Stomach (tissue), 4 donors: ENCODE measurements around the gene CLDN20.

ENCODE experiments used
- CTCF ChIP-seq, 7 experiments: fragments of 450-650 bp in 4 of 7; fragments of 200-600 bp in 3 of 7; sonication (generic) in 3 of 7; IDR thresholded peaks; one replicate each; pipeline ENCODE4 v1.5.1; 2016 to 2019; ENCODE audit warnings: antibody characterized with exemption in 7 of 7, control low read depth in 2 of 7, mild to moderate bottlenecking in 1 of 7
- EP300 ChIP-seq: sonication (generic); formaldehyde crosslinking; IDR thresholded peaks from one replicate; pipeline ENCODE4 v1.6.1; 2017; ENCODE audit warnings: antibody characterized with exemption
- POLR2A ChIP-seq, 4 donors: fragments of 450-650 bp; IDR thresholded peaks; one replicate each; pipeline ENCODE4 v1.6.1; 2016; ENCODE audit warnings: antibody characterized with exemption in 4 of 4, control low read depth in 2 of 4, mild to moderate bottlenecking in 1 of 4, moderate library complexity in 1 of 4

- TF ChIP-seq POLR2A (IDR thresholded peaks at IDR 0.05) (no peak), EP300 (no peak), CTCF (IDR thresholded peaks at IDR 0.05) (no peak)
These were observed 42.7 kb upstream of the CLDN20 start for GRCh38 chr6:155221086-155221485.
